GM18951 (cell line): Measurements from ENCODE around the gene PACSIN1.

ENCODE experiments used
- POLR2A ChIP-seq: IDR thresholded peaks from 4 replicates; pipeline ENCODE4 v1.6.1; 2011; ENCODE audit warnings: mild to moderate bottlenecking; ENCODE audit not compliant: insufficient read length, insufficient read depth; ENCODE audit errors: extremely low read depth
- in situ Hi-C: fragments of 300-500 bp; cut with MboI; formaldehyde crosslinking; loops from one replicate; pipeline ENCODE4 v1.12.0; 2022; ENCODE audit warnings: low sequenced_read_pairs, mixed read lengths, inconsistent platforms; ENCODE audit not compliant: unreplicated experiment

PACSIN1 gene

DNA sequence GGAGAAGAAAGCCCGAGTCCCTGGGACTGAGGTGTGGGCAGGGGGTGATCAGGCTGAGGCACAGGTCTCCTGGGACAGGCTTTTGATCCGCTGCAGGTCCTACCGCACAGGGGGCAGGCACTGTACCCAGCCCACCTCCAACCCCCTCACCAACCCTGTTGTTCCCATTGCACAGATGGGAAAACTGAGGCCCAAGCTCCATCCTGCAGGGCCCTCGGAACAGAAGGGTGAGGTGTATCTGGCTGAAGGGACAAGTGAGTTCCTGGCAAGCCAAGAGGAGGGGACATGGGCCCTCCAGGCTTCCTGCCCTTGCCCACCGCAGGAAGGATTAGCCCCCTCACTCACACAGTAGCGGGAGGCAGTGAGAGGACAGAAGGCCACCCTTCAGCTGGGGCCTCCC is 106.7 kb downstream of the PACSIN1 start:
- TF ChIP-seq POLR2A, result no peak
- in situ Hi-C loops, result no loop called here

DNA sequence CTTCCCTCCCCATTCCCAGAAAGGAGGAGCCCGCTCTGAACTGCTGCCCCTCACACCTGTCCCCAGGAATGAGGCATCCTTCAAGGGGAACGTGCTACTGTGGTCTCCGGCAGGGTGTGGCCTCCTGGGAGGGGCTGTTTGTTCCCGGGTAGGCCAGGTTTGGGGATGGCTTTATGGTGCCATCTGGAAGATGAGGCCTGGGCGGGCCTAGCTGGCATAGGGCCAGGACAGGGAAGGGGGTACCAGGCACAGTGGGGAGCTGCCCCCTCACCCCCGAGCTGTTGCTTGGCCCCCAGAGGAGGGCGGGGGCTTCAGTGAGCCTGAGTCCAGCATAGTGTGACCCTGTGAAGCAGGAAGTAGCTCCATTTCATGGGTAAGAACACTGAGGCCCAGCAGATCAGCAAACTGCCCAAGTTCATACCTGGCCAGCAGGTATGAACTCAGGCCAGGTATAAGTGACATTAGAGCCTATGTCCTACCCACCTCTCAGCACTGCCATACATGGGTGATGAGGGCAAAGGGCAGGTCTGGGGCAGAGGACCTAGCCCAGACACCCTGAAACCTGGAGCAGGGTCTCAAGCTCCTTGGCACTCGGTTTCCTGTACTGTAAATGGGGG is 107.8 kb downstream of the PACSIN1 start:
- TF ChIP-seq POLR2A, result no peak

DNA sequence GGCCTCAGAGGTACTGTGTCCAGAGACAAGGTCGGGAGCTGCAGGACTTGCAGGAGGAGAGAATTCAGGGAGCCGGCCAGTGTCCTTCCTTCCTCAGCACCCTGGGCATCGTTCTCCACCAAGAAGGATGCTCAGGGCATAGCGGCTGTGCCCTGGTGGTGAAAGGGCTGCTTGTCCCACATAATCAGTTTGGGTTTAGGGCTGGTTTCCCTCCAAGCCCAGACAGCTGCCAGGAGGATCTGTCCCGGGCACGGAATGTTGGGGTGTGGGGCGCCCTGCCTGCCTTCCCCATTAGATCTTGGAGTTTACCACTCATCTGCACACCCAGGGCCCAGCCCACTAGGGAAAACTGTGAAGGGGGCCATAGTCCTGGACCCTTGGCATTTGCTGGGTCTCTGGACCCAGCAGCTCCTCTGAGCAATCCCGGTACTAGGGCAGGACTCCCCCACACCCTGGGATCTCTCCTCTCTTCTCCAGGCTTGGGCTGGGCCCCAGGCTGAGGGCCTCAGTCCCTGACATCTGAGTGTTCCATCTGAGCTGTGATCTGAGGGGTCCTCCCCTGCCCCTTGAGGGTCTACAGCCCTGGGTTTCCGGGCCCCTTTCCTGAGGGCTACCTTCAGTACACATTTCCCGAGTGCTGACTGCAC is 108.9 kb downstream of the PACSIN1 start:
- no peak for TF ChIP-seq POLR2A
- in situ Hi-C loops, result no loop called here

More for the DNA sequence above, 107.8 kb downstream of the PACSIN1 start:
- in situ Hi-C loops, result no loop called here

DNA sequence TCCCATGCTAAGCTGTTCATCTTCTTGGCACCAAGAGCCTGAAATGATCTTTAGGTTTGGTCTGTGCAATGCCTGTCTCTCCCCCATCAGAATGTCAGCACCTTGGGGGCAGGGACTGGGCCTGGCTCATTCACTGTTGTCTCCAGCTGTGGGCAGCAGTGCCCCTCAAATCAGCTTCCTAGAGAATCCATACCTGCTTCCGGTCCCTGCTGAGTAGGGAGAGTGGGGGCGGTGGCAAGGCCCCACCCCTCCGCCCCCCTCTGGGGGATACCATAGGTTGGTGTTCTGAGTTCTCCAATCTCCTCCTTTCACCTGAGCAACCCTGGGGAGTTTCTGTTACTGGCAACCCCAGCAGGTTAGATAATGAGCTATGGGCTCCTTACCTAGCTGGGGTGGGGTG is 109.5 kb downstream of the PACSIN1 start:
- in situ Hi-C loops, result no loop called here
- TF ChIP-seq POLR2A, result no peak

DNA sequence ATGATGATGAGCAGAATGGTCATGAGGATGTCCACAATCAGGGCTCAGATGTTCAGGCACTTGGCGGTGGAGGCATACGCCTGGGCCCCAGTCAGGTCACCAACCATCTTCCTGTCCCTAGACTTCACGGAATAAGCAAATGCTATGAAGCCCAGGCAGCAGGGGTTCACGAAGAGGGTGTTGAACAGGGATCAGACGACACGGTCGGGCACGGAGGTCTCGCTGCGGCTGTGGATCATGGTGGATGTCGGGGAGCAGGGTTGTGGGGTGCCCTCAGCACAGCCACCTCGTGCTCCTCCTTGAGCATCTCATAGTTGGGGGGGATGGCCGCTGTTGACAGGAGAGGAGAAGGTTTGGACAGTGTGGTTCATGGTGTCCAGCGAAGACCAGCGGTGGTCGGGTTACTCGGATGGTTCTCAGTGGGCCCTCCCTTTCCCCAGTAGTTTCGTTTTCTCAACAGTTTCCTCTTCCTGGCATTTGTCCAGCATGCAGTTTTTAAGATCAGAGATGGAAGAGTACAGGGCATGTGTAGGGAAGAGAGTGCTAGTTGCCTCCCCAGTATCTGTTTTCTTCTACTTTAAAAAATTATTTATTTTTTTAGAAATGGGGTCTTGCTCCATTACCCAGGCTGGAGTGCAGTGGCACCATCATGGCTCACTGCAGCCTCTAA is 110.5 kb downstream of the PACSIN1 start:
- TF ChIP-seq POLR2A, result no peak
- in situ Hi-C loops, result no loop called here

DNA sequence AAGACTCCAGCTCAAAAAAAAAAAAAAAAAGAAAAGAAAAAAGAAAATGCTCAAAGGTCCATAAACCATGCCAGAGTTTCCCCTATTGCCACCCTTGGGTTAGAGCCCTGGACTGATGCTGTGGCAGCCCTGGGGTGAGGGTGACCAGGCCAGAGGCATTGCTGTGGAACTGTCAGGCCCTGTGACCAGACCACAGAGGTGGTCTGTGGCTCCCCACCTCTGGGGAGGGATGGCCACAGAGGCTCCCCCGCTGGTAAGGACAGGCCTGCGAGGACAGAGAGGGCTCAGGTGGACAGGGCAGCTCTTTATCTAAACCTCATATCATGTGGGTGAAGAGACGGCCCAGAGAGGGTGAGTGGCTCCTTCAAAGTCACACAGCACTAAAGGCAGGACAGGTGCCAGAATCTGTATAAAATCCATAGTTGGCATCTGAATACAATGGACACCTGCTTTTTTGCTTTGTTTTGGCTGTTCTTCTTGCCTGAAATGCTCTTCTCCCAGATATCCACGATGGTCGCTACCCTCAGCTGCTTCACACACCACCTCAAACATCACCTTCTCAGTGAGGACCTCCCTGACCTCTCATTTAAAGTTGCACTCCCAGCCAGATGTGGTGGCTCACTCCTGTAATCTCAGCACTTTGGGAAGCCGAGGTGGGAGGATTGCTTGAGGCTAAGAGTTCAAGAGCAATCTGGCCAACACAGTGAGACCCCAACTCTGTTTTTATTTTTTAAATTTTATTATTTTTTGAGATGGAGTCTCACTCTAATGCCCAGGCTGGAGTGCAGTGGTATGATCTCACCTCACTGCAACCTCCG is 112.8 kb downstream of the PACSIN1 start:
- no peak for TF ChIP-seq POLR2A
- in situ Hi-C loops, result no loop called here

DNA sequence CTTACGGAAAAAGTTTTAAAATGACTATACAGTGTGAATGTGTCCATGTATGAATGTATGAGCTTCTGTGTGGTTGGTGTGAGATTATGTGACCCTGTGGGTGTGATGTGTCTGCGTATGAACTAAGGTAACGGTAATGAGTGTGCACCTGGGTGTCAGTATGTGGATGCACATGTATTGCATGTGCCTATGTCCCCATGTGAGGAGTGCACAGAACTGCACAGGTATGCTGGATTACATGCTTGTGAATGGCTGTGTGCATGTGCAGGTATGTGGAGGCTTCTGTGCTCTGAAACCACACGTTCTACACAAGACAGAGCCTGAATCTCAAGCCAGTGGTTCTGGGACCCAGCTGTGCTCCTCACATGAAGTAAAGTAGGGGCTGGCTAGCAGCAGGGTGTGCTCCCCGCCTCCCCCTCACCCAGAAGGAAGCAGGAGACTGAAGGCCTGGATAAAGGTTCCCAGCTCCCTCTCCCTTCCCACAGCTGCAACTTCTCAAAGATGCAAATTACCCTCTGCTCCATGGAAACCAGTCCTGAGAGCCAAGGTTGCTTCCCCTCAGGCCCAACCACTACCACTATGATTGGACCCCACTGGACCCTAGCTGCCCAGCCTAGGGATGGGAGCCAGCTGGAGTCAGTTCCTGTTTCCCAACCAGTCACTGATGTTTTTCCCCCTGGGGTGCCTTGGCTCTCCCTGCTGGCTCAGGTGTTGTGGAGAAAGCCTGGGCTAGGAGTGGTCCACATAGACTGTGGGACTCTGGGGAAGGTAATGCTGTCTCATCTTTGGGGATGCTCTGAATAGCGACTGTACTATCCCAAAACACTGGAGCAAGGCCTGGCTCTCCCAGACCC is 115.1 kb downstream of the PACSIN1 start:
- no peak for TF ChIP-seq POLR2A
- in situ Hi-C loops, result no loop called here

DNA sequence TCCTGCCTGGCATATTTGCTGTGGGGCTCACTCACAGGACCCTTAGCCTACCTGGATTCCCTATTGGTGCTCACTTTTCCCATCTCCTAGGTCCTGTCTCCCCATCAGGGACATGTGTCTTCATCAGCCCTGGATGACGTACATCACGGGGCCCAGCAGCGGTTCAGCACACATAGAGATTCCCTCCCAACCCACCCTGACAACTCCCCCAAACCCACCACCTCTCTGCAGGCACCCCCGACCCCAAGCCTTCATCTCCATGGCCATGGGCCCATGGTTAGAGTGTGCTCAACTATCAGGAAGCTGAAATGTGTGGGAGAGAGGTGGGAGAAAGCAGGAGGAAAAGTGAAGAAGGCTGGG is 115.7 kb downstream of the PACSIN1 start:
- in situ Hi-C loops, result no loop called here
- no peak for TF ChIP-seq POLR2A

DNA sequence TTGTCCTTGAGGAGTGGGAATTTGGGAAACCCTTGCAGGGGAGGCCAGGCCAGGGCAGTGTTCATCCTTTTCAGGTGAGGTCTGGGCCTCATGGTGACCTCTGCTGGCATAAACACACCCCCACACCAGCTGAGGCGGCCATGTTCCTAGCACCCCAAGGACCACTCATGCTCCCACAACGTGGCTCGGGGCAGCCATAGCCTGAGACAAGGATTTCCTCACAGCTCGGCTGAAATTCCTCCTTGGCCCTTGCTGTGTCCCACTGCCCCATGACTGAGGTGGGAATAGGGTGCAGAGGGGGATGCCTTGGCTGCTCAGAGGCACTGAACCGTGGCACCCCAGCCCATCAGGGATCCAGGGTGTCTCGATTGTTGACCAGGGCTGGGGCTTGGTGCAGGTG is 117.6 kb downstream of the PACSIN1 start:
- in situ Hi-C loops, result no loop called here
- no peak for TF ChIP-seq POLR2A

DNA sequence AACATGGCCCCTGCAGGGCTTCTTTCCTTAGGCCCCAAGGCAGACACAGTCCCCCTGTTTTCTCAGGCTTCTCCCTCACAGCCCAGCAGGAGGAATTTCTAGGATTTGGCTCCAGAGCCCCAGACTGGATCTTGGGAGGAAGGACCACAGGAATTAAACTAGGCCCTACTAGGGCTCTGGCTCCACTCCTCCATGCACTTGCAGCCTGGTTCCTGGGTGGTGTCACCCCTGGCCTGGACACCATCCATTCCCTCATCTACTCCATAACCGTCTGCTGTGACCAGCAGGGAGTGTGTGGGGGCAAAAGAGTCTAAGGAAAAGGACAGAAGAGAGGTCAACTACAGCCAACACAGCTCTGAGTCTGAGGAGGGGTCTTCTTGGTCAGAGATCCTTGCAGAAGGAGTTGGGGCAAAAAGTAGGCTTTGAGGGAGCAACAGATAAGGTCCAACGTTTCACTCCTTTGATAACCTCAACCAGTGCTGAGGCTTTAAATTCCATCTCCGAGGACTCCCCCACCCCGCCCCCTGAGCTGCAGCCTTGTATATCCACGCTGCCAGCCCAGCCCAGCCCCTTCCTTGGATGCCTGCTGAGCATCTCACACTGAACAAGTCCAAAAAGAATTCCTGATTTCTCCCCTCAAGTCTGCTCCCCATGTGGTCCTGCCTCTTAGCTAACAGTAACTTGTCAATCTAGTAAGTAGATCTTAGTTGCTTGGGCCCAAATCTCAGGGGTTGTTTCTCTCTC is 118.2 kb downstream of the PACSIN1 start:
- in situ Hi-C loops, result no loop called here
- no peak for TF ChIP-seq POLR2A

DNA sequence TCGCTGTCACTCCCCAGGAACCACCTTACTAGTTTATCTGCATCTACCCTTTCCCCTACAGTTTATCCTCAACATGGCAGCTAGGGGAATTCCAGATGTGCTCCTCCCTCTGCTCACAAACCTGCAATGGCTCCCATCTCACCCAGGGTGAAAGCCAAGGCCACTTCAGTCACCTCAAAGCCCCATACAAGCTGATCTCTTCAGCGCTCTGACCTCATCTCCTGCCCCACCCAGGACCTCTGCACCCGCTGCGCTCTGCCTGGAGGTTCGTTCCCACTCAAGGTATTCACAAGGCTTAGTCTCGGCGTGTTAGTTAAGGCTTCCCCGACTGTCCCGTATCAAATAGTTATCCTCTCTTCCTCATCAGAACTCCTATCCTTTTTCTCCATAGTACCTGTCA is 118.8 kb downstream of the PACSIN1 start:
- no peak for TF ChIP-seq POLR2A
- in situ Hi-C loops, result no loop called here
